GM21723 (cell line): ENCODE data around the gene SMAP1.

ENCODE experiments used
- ATAC-seq: cut with Tn5 transposase; IDR thresholded peaks from one replicate; pipeline ENCODE4 v1.9.1; 2021; ENCODE audit warnings: mild to moderate bottlenecking, moderate library complexity; ENCODE audit not compliant: unreplicated experiment

Gene SMAP1

DNA sequence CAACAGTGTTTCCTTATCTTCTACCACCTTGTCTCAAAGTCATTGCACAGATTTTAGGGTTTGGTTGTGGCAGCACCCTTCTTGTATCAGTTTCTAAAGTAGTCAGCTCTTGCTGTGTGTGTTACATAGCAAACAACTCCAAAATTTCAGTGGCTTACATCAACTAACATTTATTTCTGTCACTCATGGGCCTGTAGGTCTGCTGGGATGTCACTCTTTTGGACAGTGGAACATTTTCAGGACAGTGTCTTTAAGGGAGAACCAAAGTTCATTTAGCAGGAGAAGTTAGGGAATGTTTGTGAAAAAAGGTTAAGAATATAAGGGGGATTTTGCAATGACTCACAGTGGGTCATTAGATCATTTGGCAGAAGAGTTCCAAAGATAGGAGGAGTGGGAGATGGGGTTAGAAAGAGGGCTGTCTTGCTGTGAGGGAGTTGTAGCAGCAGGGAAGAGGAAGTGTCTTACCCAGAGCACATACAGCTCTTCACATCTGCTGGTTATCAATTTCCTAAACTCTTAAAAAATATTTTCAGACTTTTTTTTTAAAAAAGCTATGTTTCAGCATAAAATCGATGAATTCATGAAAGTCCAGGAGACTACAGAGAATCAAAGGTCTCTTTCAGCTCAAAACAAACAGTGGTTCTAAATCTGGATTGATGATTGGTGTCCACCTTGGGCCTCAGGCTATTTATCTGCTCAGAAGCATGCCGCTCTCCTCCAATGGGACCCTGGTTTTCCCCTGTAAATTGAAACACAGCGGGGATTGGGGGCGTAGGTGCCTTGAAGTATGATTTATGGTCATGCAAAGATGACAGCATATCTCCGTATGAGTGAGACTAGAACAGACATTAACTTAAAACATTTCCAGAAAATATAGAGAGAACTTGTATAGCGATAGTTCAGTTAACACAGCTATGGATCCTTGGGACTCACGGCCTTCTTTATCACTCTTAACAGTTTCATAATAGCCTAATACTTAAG, 171.9 kb downstream of the SMAP1 start:
- ATAC-seq = no peak

DNA sequence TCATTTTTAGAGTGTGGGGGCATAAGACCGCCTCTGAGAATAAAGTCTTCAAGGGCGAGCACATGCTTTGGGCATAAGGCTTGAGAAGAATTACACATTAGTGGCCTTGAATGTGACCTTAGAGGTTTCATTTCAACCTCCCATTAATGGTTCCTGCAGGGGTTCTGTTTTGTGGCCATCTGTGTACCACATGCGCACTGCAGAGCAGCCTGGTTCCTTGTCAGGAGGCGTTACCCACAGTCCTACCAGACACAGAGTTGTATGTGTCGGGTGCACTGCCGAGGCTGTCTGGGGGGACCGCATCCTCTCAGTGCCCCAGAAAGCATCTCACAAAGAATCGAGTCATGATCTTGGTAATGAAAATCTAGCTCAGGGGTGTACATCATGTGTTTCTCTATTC, 173.4 kb downstream of the SMAP1 start:
- ATAC-seq = no peak

DNA sequence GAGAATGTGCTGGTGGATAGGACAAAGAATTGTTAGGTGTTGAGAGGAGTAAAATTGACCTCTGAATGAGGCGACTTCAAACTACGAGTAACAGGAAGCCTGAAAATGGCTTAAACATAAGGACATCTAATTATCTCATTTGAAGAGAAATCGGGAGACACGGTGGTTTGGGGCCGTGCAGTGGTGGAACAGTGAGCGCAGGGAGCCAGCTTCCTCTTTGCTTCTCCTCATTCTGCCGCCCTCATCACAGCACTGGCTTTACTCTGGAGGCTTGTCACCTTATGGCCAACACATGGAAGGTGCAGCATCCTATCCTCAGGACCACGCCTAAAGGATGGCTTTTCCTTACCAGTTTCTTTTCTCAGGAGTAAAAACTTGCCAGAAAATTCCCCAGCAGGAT, 174.9 kb downstream of the SMAP1 start:
- ATAC-seq = no peak

DNA sequence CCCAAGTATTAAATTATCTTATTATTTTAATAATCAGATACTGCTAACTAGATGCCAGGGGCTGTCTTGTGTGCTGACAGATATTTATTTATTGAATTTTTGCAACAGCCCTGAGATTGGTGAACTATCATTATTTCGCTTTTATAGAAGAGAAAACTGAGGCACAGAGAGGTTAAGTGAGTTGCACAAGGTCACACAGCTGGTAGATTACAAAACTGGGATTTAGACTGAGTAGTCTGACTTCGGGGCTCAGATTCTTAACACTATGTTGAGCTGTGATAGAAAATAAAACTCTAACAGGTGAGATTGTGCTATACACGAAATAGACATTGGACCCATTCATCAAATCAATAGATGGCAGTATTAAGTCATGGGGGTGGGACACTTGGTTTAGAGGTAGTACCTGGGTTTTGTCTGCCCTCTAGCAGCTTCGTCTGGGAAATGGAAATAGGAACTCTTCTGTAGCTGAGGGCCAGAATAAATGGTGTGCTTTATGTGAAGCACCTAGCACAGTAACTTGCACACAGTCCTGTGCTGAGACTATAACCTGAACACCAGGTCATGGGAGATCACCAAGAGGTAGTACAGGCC, 175.7 kb downstream of the SMAP1 start:
- ATAC-seq = no peak

DNA sequence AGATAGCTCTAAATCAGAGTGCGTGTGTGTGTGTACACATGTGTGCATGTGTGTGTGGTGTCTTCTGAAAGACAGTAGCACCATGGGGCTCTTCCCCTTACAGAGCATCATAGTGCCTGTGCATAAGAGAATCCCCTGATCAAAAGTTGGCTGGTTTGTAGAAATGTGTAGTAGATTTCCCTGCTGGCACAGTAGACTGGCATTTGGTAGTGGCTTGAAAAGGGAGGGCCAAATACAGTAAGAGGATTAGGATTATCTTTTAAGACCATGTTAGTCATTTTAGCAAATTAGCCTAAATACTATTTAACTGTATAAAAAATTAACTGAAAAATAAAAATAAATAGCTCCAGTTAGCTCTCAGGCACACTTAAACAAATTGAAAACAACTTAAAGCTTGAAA, 176.6 kb downstream of the SMAP1 start:
- no peak for ATAC-seq

DNA sequence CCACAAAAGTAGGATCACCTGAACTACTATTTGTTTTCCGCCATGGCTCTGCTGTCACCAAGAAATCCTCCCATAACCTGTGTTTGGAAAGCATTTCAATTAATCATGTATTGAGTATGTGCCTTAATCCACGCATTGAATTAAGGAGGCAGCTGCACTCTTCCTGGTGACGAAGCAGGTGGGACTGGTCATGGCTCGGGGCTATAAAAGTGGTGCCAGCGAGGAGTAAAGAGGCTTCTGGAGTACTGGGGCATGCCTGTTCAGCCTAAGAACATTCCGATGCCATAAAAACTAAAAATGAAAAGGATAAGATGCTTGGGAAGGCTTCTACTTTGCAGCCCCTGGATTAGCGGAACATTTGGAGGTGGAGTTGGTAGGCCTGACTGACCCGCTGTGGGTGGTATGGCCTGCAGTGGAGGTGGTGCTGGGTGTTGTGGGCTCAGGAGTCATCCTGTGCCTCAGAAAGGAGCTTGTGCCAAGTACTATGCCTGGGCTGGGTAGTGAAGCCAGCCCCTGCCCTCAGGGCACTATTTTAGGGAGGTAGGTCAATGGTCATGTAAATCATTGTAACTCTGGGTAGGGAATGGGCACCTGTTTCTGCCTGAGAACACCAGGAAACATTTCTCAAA, 178.6 kb downstream of the SMAP1 start:
- no peak for ATAC-seq

DNA sequence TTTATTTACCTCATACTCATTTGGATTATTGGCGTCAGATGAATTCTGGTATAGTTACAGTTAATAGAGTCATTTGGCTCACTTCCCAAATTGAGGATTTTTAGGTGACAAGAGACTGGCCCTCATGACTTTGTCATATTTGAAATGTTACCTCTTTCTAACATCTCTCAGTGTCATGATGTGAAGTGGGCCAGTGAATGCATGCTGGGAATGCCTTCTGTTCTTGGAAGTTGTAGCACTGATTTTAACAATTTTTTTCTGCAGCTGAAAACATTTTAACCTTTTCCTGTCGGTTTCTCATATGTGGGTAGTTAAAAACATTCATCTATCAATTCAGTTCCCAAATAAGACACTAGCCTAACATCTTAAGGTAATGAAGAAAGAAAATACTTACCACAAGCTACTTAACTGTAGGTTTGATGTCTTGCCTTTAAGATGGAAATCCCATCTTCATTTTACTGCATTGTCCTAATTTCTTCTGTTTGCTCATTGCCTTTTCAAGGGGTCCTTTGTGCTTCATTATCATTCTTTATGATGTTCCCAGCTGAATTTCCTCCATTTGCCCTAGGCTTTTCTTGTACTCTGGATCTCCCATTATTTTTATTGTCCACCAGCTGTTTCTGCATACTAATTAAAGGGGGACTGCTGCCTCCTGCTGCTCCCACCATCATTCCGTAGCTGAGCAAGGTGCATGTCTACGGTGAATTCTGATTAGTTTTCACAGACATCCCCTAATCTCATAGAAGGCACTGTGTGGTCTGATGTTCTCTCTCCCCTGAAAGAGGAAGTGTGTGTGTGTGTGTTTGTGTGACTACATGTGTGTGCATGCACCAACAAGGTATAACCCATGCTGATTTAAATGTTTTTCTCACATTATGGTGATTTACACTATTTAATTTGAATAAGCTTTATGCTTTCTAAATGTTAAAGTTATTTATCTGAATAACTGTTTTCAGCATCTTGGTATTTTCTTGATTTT, 179.7 kb downstream of the SMAP1 start:
- ATAC-seq = no peak

DNA sequence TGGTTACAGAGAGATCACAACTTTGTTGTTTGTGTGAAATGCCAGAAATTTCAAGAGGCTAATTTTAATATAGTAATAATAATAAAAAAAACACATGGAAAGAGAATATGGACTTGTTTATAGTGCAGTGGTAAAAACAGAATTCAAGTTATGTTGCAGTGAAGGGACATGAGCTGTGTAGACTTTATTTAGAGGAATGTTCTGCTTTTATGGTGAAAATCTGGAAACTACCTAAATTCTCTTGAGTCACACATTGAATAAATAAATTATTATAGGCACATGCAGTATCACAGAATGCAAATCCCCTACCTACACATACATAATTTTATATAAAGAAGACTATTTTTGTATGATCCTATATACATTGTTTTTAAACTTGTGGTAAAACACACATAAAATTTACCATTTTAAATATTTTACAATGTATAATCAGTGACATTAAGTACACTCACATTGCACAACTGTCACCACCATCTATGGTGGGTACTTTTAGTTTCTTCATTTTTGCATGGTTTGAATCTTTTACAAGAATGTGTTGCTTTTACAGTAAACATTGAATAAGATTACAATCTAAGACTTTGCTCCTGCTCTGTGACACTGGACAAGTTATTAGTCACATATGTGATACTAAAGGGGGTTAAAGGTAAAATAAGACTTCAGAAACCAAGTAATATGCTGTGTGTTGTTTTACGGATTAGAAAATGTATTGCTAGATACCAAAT, 181.8 kb downstream of the SMAP1 start:
- ATAC-seq = no peak

DNA sequence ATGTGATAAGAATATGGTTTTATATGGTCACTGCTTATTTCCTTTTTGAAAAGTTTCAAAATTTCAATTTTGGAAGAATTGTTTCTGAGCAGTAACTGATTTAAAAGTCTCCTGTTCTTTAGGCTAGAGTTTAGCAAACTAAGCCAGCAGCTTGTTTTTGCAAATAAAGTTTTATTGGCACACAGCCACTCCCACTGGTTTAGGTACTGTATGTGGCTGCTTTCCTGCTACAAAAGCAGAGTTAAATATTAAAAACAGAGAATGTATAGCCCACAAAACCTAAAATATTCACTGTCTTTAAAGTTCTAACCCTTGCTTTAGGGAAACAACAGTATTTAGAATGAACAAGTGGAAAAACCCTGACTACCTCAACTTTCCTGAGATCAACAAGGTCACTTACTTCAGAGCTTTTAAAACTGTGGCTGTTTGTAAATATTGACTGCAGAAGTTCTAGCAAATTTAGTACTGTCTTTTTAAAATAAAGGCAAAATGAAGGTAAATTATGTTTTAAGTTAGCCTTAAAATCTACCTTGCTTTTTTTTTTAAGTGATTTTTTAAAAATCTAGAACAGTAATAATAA, 185.1 kb downstream of the SMAP1 start:
- no peak for ATAC-seq

DNA sequence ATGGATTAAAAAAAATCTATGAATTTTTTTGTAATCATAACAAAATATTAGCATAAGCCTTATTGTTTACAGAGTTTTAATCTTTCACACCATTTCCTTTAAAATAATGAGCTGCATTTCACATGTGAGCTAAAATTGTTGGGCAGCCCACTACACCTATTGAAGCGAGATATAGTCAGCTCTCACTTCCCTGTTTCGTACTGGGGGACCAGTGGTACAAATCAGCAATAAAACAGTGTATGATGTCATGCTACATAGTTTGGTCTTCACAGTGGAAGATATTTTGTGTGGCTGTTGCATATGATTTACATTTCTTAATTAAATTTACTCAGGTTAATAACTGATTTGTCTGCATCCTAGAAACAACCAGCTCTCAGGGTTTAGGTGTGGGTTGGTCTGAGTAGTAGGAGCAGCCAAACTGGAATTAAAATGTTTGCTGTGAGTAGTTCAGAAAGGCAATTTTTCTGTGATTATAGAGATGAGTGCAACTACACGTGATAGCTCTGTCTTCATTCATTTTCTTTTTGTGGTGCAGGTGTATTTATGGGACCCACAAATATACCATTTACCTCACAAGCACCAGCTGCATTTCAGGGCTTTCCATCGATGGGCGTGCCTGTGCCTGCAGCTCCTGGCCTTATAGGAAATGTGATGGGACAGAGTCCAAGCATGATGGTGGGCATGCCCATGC, 189.8 kb downstream of the SMAP1 start:
- peak; percentile 100 for ATAC-seq

DNA sequence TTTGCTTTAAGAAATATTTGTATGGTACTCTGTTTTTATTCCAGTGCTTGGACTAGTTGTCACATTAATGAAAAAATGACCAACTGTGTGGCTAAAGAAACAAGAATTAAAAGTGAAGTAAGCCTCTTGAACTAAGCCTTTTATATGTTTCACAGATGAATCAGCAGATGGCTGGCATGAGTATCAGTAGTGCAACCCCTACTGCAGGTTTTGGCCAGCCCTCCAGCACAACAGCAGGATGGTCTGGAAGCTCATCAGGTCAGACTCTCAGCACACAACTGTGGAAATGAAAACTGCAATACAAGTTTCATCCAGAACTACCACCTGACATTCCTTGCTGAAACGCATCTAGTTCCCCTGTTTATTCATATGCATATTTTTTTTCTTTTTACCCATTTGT, 192.4 kb downstream of the SMAP1 start:
- ATAC-seq = no peak

DNA sequence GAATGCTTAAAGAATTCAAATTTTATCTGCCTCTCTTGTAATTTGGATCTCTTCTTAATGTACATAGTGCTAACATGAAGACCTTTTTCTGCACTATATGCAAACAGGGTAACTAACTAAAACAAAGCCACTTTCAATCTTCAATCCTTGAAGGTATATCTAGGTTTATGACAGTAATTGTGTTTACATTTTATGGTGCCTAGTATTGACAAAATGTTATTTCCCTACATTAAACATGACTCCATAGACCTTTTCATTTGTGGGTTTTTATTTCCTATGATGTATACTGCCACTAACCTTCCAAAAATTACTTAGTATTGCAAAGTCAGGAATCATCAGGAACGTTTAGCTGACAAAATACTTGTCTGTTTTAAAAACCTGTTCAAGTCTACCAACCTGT, 193.2 kb downstream of the SMAP1 start:
- ATAC-seq = no peak

DNA sequence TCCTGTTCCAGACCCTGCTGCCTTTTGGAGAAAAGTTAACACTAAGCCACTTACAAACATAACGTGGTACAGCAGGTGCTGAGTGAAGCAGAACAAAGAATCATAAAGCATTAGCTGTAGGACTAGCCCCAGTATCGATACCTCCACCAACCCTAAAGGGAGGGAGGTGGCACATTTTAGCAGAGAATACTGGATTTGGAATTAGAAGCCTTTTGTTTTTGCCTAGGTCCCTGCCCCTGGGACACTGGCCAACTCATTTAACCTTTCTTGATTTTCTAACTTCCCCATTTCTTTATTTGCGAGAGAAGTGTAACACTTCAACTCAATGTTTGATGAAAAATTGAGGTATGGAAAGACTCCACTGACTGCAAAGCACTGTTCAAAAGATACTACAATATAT, 195.7 kb downstream of the SMAP1 start:
- ATAC-seq = no peak

DNA sequence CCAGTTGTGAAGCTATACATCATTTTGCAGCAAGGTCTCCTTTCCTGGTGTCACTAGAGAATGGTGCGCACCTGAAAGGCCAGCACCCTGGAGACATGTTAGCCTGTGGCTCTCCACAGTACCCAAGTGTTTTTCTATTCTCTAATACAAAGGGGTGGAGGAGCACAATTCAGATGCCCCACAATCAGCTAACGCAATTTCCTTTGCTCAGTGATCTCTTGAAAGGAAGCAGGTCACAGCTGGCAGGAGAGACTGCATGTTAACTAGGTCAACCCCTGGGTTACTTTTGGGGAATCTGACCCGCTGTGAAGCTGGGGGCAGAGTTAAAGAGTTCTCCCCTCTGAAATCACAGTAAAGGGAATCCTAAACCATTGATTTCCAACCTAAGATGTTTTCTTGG, 196.7 kb downstream of the SMAP1 start:
- no peak for ATAC-seq

DNA sequence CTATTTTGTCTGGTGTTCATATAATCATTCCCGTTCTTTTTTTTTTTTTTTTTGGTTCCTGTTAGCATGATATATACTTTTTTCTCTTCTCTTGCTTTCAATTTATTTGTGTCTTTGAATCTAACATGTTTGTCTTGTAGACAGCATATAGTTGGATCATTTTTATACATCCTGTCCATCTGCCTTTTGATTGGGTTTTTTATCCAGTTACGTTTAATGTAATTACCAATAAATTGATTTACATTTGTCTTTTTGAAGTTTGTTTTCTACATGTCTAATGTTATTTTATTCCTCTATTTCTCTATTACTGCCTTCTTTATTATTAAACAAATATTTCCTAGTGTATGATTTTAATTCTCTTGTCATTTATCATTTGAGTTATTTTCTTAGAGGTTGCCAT, 204.8 kb downstream of the SMAP1 start:
- ATAC-seq = no peak

DNA sequence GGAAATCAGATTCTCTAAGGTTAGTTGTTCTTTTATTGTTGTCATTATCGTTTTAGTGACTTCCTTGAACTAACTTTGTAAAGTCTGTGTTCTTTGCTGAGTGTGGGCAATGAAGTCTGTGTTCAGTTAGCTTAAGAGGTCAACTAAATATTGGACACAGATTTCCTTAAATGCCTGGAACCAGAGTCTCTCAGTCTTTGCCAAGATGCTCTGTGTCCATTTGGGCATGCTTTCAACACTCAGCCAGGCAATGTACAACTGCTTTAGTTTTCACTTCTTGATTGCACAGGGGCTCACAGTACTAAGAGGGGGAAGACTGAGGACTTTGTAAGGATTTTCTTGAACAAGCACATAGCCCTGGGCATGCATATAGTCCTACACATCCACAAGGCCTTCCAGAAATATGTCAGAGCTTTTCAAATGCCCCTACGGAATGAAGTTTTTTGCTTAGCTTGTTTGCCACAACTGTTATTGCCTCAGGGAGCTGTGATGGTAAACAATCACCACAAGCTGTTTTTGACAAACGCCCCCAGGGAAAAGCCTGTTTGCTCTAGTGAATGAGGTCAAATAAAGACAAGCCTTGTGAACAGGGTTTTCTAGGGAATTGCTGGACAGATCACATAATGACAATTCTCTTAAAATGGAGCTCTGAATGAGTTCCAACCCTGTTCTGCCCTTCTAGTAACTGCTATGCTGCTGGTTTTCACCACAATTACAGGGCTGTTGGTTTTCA, 206.7 kb downstream of the SMAP1 start:
- no peak for ATAC-seq

DNA sequence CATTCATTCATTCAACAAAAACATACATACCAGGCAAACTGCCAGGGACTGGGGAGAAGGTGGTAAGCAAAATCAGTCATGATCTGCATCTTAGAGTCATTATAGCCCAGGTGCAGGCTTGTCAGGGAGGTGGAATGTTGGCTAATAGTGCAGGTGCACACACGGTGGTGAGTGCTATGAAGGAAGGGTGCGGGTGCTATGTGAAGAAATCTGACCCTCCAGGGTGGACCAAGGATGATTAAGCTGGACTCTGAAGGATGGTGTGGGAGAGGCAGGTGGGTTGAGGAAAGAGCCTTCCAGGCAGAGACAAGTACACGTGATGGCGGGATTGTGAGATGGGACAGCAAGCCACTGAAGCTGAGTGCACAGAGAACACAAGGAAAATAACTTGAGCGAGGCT, 211.8 kb downstream of the SMAP1 start:
- ATAC-seq = no peak
